ENCODE data around the gene C16orf82. TPM values are rescaled to one million over a fixed set of nuclear protein-coding genes. Genes with fewer than 3 reads are reported as not detected.

C16orf82 gene
- total RNA-seq, 4 donors from 2014 or later, result not detected

DNA sequence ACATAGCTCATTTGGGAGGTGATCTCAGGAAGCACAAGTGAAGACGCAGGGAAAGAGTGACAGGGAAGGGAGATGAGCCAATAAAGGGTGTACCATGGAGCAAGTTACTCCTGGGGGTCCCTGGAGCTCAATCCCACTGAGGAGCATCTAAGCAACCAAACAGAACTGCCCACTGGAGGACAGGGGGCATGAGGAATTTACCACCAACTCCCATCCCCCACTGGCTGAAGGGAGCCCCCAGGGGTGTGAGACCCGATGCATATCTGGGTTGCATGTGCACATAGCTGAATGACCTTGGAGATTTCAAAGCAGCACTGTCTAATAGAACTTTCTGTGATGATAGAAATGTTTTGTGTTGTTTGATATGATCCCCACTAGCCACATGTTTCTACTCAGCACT lies 29.6 kb downstream of the C16orf82 start:
- 78 to 88% methylated on average over 2 of the region's 2 CpGs for WGBS, 2 donors
- DNase-seq (ENCODE audit: low spot score in 2 of 2), result peak in 1 of 2 donors; percentile 50
- no peak overlapping the region for H3K4me3 ChIP-seq (ENCODE audit: low read depth, poor library complexity, severe bottlenecking)
- intact Hi-C loops (cut with DNase I; ENCODE audit: low total_unique reads), result no loop called here
- TF ChIP-seq POLR2A (IDR thresholded peaks at IDR 0.05), result no peak
- TF ChIP-seq, protein P1, sequence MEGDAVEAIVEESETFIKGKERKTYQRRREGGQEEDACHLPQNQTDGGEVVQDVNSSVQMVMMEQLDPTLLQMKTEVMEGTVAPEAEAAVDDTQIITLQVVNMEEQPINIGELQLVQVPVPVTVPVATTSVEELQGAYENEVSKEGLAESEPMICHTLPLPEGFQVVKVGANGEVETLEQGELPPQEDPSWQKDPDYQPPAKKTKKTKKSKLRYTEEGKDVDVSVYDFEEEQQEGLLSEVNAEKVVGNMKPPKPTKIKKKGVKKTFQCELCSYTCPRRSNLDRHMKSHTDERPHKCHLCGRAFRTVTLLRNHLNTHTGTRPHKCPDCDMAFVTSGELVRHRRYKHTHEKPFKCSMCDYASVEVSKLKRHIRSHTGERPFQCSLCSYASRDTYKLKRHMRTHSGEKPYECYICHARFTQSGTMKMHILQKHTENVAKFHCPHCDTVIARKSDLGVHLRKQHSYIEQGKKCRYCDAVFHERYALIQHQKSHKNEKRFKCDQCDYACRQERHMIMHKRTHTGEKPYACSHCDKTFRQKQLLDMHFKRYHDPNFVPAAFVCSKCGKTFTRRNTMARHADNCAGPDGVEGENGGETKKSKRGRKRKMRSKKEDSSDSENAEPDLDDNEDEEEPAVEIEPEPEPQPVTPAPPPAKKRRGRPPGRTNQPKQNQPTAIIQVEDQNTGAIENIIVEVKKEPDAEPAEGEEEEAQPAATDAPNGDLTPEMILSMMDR (IDR thresholded peaks at IDR 0.05), result no peak

DNA sequence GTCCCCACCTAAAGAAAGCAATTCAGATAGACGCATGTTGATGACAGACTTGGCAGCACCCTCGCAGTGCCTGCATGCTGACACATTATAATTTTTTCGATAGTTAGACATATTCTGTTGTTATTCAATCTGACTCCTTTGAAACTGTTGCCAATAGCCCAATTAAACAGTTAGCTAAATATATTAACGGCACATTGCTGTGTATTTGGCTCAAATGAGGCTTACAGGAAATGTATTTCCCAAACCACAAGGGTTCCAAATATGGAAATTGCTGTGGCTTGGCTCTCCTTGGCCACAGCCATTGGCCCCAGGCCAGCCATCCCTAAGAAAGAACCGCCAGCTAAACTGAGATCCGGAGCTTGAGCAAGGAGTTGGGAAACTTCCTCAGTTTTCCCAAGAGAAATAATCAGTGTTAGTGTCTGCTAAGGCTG lies 31.1 kb downstream of the C16orf82 start:
- intact Hi-C loops (cut with DNase I; ENCODE audit: low total_unique reads), result no loop called here
- no peak overlapping the region for H3K4me3 ChIP-seq (ENCODE audit: low read depth, poor library complexity, severe bottlenecking)
- TF ChIP-seq, protein P1 (IDR thresholded peaks at IDR 0.05), result no peak
- TF ChIP-seq POLR2A (IDR thresholded peaks at IDR 0.05), result no peak
- DNase-seq (ENCODE audit: low spot score in 2 of 2), result peak; percentile 35 to 94
- 14 to 26% methylated on average over 6 of the region's 6 CpGs for WGBS, 2 donors

DNA sequence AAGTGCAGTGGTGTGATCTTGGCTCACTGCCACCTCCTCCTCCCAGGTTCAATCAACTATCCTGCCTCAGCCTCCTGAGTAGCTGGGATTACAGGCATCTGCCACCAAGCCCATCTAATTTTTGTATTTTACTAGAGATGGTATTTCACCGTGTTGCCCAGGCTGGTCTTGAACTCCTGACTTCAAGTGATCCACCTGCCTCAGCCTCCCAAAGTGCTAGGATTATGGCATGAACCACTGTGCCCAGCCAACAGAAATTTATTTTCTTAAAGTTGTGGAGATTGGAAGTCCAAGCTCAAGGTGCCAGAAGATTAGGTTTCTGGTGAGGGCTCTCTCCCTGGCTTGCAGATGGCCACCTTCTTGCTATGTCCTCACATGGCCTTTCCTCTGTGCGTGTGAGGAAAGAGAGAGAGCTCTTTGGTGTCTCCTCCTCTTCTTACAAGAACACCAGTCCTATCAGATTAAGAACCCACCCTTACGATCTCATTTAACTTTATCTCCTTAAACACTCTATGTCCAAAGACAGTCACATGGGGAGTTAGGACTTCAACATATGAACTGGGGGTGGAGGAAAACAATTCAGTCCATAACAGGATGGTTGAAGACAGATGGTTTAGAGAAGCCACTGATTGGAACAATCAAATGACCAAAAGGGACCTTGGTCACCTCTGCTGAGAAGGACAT lies 31.8 kb downstream of the C16orf82 start:
- 79 to 85% methylated on average over 3 of the region's 3 CpGs for WGBS, 2 donors
- H3K4me3 ChIP-seq (ENCODE audit: low read depth, poor library complexity, severe bottlenecking), result no peak overlapping the region
- DNase-seq (ENCODE audit: low spot score in 2 of 2), result peak in 1 of 2 donors; percentile 36
- no peak for TF ChIP-seq POLR2A (IDR thresholded peaks at IDR 0.05)
- TF ChIP-seq, protein P1 (IDR thresholded peaks at IDR 0.05), result no peak
- intact Hi-C loops (cut with DNase I; ENCODE audit: low total_unique reads), result no loop called here

DNA sequence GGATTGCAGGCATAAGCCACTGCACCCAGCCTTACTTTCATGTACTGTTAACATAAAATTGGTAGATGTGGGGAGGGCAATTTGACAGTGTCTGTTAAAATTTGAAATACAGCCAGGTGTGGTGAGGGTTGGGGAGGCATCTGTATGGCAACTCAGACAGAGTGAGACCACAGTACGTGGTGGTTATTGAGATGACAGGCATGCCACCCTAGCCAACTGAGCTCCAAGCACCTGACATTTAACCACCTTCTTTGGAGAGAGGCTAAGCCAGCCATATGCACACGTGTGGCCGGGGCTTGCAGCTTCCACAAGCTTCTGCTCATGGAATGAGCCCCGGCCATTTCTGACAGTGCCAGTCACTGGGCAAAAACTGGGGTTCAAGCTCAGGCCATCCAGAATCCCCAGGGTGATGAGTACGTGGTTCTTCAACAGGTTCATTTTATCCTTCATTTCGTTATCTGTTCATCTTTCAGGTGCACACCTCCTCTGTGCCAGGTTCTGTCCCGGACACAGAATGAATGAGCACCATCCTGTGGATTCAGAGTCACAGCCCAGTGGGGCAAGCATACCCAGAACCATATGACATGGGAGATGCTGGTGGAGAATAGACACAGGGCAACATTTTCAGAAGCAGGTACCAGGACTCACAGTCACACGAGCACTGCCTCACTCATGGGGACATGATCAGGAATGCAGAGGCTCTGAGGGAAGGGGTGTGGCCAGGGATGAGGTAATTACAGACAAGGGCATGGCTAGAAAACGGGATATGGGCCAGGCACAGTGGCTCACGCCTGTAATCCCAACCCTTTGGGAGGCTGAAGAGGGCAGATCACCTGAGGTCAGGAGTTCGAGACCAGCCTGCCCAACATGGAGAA lies 36.2 kb downstream of the C16orf82 start:
- no peak overlapping the region for H3K4me3 ChIP-seq (ENCODE audit: low read depth, poor library complexity, severe bottlenecking)
- peak in 1 of 2 donors; percentile 67 for DNase-seq (ENCODE audit: low spot score in 2 of 2)
- intact Hi-C loops (cut with DNase I; ENCODE audit: low total_unique reads), result no loop called here
- WGBS, 2 donors, result 66 to 70% methylated on average over 11 of the region's 11 CpGs
- TF ChIP-seq POLR2A (IDR thresholded peaks at IDR 0.05), result no peak
- TF ChIP-seq, protein P1 (IDR thresholded peaks at IDR 0.05), result no peak

DNA sequence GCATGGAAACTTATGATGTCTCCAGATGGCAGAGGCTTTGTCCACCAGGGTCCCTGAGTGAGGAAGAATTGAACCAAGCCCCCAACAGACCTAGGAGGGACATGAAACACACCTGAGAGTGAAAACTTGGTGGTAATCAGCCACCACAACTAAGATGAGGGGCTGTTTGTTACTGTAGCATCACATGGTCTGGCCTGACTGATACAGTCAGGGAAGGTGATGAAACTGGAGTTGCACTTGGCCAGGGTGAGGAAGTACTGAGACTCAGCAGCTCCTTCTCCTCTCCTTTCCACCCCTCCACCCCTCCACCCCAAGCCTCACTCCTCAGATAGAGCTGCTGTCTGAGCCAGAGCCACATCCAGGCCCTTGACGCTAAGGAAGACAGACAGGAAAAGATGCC lies 37.2 kb downstream of the C16orf82 start:
- TF ChIP-seq, protein P1 (IDR thresholded peaks at IDR 0.05), result no peak
- no peak for TF ChIP-seq POLR2A (IDR thresholded peaks at IDR 0.05)
- 91% methylated on average over 1 of the region's 1 CpG for WGBS, 2 donors
- peak in 1 of 2 donors; percentile 53 for DNase-seq (ENCODE audit: low spot score in 2 of 2)
- no peak overlapping the region for H3K4me3 ChIP-seq (ENCODE audit: low read depth, poor library complexity, severe bottlenecking)
- intact Hi-C loops (cut with DNase I; ENCODE audit: low total_unique reads), result no loop called here

All from lower leg skin (tissue), 4 donors.